RWPE2 (cell line): ENCODE data around the gene ZFP64.

Experiments used
- ATAC-seq: fragments of 200-7000 bp; cut with Tn5 transposase; 3 replicates; pipeline ENCODE4 v1.9.1; 2021; ENCODE audit warnings: low read depth
- DNase-seq: peaks from one replicate; pipeline ENCODE4 v3.0.0-alpha.2; 2020; ENCODE audit warnings: low spot score
- H3K27ac ChIP-seq: fragments of 450-650 bp; 2 replicates; pipeline ENCODE4 v1.5.1; 2017; ENCODE audit warnings: mild to moderate bottlenecking; ENCODE audit not compliant: poor library complexity, severe bottlenecking
- H3K27me3 ChIP-seq: fragments of 250-450 bp; sonication (Bioruptor Pico); 2 replicates; pipeline ENCODE4 v1.5.1; 2021; ENCODE audit warnings: mild to moderate bottlenecking, moderate library complexity; ENCODE audit not compliant: insufficient read depth, poor library complexity, severe bottlenecking
- H3K36me3 ChIP-seq: fragments of 250-450 bp; sonication (Bioruptor Pico); 2 replicates; pipeline ENCODE4 v1.5.1; 2020; ENCODE audit warnings: low read depth, mild to moderate bottlenecking, moderate library complexity
- H3K4me1 ChIP-seq: fragments of 250-450 bp; sonication (Bioruptor Pico); 2 replicates; pipeline ENCODE4 v1.5.1; 2021; ENCODE audit warnings: mild to moderate bottlenecking, moderate library complexity; ENCODE audit not compliant: insufficient read depth, poor library complexity, severe bottlenecking
- H3K4me3 ChIP-seq: fragments of 250-450 bp; sonication (Bioruptor Pico); 2 replicates; pipeline ENCODE4 v1.5.1; 2021; ENCODE audit warnings: mild to moderate bottlenecking, moderate library complexity; ENCODE audit not compliant: severe bottlenecking
- H3K9me3 ChIP-seq: fragments of 250-450 bp; sonication (Bioruptor Pico); 2 replicates; pipeline ENCODE4 v1.5.1; 2021; ENCODE audit warnings: mild to moderate bottlenecking, moderate library complexity; ENCODE audit not compliant: severe bottlenecking
- TF ChIP-seq, protein P1 (sequence below): fragments of 450-650 bp; IDR thresholded peaks from one replicate; pipeline ENCODE4 v1.5.1; 2017; ENCODE audit warnings: mild to moderate bottlenecking, moderate library complexity; ENCODE audit not compliant: poor library complexity, severe bottlenecking

ZFP64 gene

DNA sequence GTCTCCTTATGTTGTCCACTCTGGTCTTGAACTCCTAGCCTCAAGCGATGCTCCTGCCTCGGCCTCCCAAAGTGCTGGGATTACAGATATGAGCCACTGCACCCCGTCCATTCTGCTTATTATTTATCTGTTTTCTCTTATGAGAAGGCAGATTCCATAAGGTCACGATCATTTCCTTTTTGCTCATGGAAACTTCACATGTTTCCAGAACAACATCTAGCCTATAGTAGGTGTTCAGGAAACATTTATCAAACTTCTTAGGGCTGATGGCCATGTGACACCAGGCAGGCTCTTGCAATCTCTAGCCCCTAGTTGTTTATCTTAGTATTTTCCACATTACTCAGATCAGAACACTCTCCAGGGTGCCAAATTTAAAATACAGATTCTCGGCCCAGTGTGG, 61.2 kb downstream of the ZFP64 start:
- peaks cover 3% of the 10 kb centered on the region for H3K9me3 ChIP-seq
- H3K36me3 ChIP-seq: no peaks in the 10 kb centered on the region
- ATAC-seq (no peak), DNase-seq (no peak)
- H3K27ac ChIP-seq: no peak overlapping the region
- TF ChIP-seq, protein P1, sequence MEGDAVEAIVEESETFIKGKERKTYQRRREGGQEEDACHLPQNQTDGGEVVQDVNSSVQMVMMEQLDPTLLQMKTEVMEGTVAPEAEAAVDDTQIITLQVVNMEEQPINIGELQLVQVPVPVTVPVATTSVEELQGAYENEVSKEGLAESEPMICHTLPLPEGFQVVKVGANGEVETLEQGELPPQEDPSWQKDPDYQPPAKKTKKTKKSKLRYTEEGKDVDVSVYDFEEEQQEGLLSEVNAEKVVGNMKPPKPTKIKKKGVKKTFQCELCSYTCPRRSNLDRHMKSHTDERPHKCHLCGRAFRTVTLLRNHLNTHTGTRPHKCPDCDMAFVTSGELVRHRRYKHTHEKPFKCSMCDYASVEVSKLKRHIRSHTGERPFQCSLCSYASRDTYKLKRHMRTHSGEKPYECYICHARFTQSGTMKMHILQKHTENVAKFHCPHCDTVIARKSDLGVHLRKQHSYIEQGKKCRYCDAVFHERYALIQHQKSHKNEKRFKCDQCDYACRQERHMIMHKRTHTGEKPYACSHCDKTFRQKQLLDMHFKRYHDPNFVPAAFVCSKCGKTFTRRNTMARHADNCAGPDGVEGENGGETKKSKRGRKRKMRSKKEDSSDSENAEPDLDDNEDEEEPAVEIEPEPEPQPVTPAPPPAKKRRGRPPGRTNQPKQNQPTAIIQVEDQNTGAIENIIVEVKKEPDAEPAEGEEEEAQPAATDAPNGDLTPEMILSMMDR: no peak
- H3K4me3 ChIP-seq: no peak overlapping the region
- no peaks in the 10 kb centered on the region for H3K27me3 ChIP-seq
- H3K4me1 ChIP-seq: no peaks in the 10 kb centered on the region

DNA sequence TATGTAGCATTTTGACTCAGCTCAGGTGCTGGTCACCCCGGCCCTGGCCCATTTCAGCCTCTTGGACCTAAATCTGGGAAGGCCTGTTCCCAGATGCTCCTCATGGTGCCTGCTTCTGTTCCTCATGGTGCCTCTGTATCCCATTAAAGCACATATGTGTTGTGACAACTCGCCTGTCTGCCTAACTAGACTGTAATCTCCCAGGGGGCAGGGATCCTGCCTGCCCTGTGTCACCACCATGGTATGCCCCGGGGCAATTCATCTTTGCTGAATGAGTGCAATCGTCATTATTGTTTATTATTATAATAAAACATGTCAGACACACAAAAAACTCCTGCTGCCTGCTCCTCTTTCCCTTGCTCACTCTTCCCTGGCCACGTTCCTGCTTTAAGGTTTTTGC, 62.0 kb downstream of the ZFP64 start:
- TF ChIP-seq, protein P1: no peak
- no peaks in the 10 kb centered on the region for H3K4me1 ChIP-seq
- DNase-seq (no peak), ATAC-seq (no peak)
- H3K4me3 ChIP-seq: no peak overlapping the region
- no peaks in the 10 kb centered on the region for H3K36me3 ChIP-seq
- no peak overlapping the region for H3K27ac ChIP-seq
- no peaks in the 10 kb centered on the region for H3K27me3 ChIP-seq
- H3K9me3 ChIP-seq: peaks cover 3% of the 10 kb centered on the region

DNA sequence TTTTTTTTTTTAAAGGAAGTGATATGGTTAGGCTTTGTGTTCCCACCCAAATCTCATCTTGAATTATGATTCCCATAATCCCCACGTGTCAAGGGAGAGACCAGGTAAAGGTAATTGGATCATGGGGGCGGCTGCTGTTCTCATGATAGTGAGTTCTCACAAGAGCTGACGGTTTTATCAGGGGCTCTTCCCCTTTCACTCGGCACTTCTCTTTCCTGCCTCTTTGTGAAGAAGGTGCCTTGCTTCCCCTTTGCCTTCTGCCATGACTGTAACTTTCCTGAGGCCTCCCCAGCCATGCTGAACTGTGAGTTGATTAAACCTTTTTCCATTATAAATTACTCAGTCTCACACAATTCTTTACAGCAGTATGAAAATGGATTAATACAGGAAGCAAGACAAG, 64.3 kb downstream of the ZFP64 start:
- Histone ChIP-seq H3K36me3 (no peaks in the 10 kb centered on the region), H3K27me3 (no peaks in the 10 kb centered on the region), H3K4me1 (no peaks in the 10 kb centered on the region), H3K27ac (no peak overlapping the region), H3K4me3 (no peak overlapping the region), H3K9me3 (peaks cover 3% of the 10 kb centered on the region)
- DNase-seq: no peak
- TF ChIP-seq, protein P1: no peak
- ATAC-seq: no peak

GRCh38 chr20:52124821-52125220, 66.8 kb downstream of the ZFP64 start:
- Histone ChIP-seq H3K4me3 (no peak overlapping the region), H3K4me1 (no peaks in the 10 kb centered on the region), H3K9me3 (no peaks in the 10 kb centered on the region), H3K27me3 (no peaks in the 10 kb centered on the region), H3K27ac (no peak overlapping the region), H3K36me3 (no peaks in the 10 kb centered on the region)
- no peak for ATAC-seq
- no peak for DNase-seq
- TF ChIP-seq, protein P1: no peak

GRCh38 chr20:52118696-52119095, 72.9 kb downstream of the ZFP64 start:
- DNase-seq (no peak), ATAC-seq (no peak)
- H3K4me3 ChIP-seq: no peak overlapping the region
- no peak overlapping the region for H3K27ac ChIP-seq
- no peaks in the 10 kb centered on the region for H3K9me3 ChIP-seq
- no peaks in the 10 kb centered on the region for H3K27me3 ChIP-seq
- H3K4me1 ChIP-seq: no peaks in the 10 kb centered on the region
- no peaks in the 10 kb centered on the region for H3K36me3 ChIP-seq
- TF ChIP-seq, protein P1: no peak
